Breast epithelium (tissue), 3 donors: ENCODE data around the gene SAP25.
"Not testable (repeated sequence)": the region's sequence is repeated elsewhere in the genome, so short reads cannot be mapped to it uniquely, and the experiment has no call there.

ENCODE experiments used
- CTCF ChIP-seq, 3 donors: fragments of 450-650 bp; IDR thresholded peaks; one replicate each; pipeline ENCODE4 v1.5.1; 2016 to 2017; ENCODE audit warnings: antibody characterized with exemption in 3 of 3, mild to moderate bottlenecking in 3 of 3, moderate library complexity in 3 of 3
- POLR2A ChIP-seq: fragments of 450-650 bp; IDR thresholded peaks from one replicate; pipeline ENCODE4 v1.6.1; 2016; ENCODE audit warnings: antibody characterized with exemption, mild to moderate bottlenecking, moderate library complexity
- POLR2AphosphoS5 ChIP-seq, 3 donors: sonication (generic); formaldehyde crosslinking; IDR thresholded peaks; one replicate each; pipeline ENCODE4 v1.6.1; 2017; ENCODE audit warnings: antibody characterized with exemption in 3 of 3

- TF ChIP-seq CTCF (IDR thresholded peaks at IDR 0.05); POLR2A; POLR2AphosphoS5 (IDR thresholded peaks at IDR 0.05): not testable (repeated sequence)
Measured at GRCh38 chr7:100536695-100537094, 37.0 kb downstream of the SAP25 start.
